Fibroblast of lung (primary cell): ENCODE data around the gene MKKS. TPM values are rescaled to one million over a fixed set of nuclear protein-coding genes. Genes with fewer than 3 reads are reported as not detected.

ENCODE experiments used
- DNase-seq, 2 donors: peaks; one replicate each; pipeline versions ENCODE4 v3.0.0 to v3.0.0-alpha.2; 2010; ENCODE audit warnings: low read depth in 2 of 2
- H2AFZ ChIP-seq: 2 replicates; pipeline ENCODE4 v1.5.1; 2012; ENCODE audit warnings: low read length, control low read depth, inconsistent platforms
- H3K27ac ChIP-seq: 2 replicates; pipeline ENCODE4 v1.5.1; 2011; ENCODE audit warnings: low read length, control low read depth; ENCODE audit not compliant: insufficient read depth
- H3K27me3 ChIP-seq: 2 replicates; pipeline ENCODE4 v1.5.1; 2011; ENCODE audit warnings: mild to moderate bottlenecking, low read length; ENCODE audit not compliant: control insufficient read depth, insufficient read depth
- H3K36me3 ChIP-seq: 2 replicates; pipeline ENCODE4 v1.5.1; 2011; ENCODE audit warnings: low read length; ENCODE audit not compliant: control insufficient read depth, insufficient read depth
- H3K4me1 ChIP-seq: 2 replicates; pipeline ENCODE4 v1.5.1; 2011; ENCODE audit warnings: low read length; ENCODE audit not compliant: control insufficient read depth, insufficient read depth; ENCODE audit errors: extremely low read depth
- H3K4me2 ChIP-seq: 2 replicates; pipeline ENCODE4 v1.5.1; 2011; ENCODE audit warnings: low read length, control low read depth; ENCODE audit not compliant: insufficient read depth; ENCODE audit errors: extremely low read depth
- H3K4me3 ChIP-seq, 4 experiments: fragments of 200-600 bp in 1 of 4; sonication (generic) in 1 of 4; replicated peaks in 1 of 4; 2 replicates each; pipeline ENCODE4 v1.5.1; 2011 to 2016; ENCODE audit warnings: low read length in 4 of 4, low read depth in 3 of 4, mild to moderate bottlenecking in 3 of 4, control low read depth in 2 of 4, inconsistent platforms in 1 of 4, mixed read lengths in 1 of 4; ENCODE audit not compliant: insufficient read depth in 1 of 4; ENCODE audit errors: control extremely low read depth in 1 of 4
- H3K79me2 ChIP-seq: 2 replicates; pipeline ENCODE4 v1.5.1; 2012; ENCODE audit warnings: mild to moderate bottlenecking, low read length, inconsistent platforms; ENCODE audit not compliant: control insufficient read depth, insufficient read depth
- H3K9ac ChIP-seq: 2 replicates; pipeline ENCODE4 v1.5.1; 2011; ENCODE audit warnings: mild to moderate bottlenecking, low read length, control low read depth; ENCODE audit not compliant: insufficient read depth
- H3K9me3 ChIP-seq: 2 replicates; pipeline ENCODE4 v1.5.1; 2012; ENCODE audit warnings: low read depth, low read length; ENCODE audit not compliant: control insufficient read depth, insufficient read depth
- H4K20me1 ChIP-seq: 2 replicates; pipeline ENCODE4 v1.5.1; 2011; ENCODE audit warnings: low read length; ENCODE audit not compliant: control insufficient read depth, insufficient read depth; ENCODE audit errors: extremely low read depth
- EZH2 ChIP-seq: IDR thresholded peaks from 2 replicates; pipeline ENCODE4 v1.5.1; 2012; ENCODE audit warnings: low read length, control low read depth, mild to moderate bottlenecking; ENCODE audit errors: missing control alignments
- polyA plus RNA-seq, 2 donors: library from polyadenylated mRNA; depleted of rRNA in 1 of 2; stranded (reverse) in 1 of 2; unstranded in 1 of 2; fragments of >200 nt; gene quantifications; 2 replicates each; pipeline ENCODE4 v1.2.1, GENCODE V29; 2011 to 2012; ENCODE audit warnings: missing spikeins in 1 of 2
- total RNA-seq: library from RNA; depleted of rRNA; stranded (reverse); fragments of >200 nt; gene quantifications from 2 replicates; pipeline ENCODE4 v1.2.1, GENCODE V29; 2014
- TF ChIP-seq, protein P1 (sequence below), 2 donors: IDR thresholded peaks in 1 of 2; conservative IDR thresholded peaks in 1 of 2; 1 replicate in 1 of 2; 2 replicates in 1 of 2; pipeline ENCODE4 v1.5.1; 2011 to 2012; ENCODE audit warnings: low read length in 2 of 2, control low read depth in 1 of 2, inconsistent platforms in 1 of 2, low read depth in 1 of 2, mild to moderate bottlenecking in 1 of 2

MKKS gene
- total and polyA plus RNA-seq, 2 donors (not counting 1 experiment from before 2014, with no cell fraction given) = 6.4 to 13.1 TPM

DNA sequence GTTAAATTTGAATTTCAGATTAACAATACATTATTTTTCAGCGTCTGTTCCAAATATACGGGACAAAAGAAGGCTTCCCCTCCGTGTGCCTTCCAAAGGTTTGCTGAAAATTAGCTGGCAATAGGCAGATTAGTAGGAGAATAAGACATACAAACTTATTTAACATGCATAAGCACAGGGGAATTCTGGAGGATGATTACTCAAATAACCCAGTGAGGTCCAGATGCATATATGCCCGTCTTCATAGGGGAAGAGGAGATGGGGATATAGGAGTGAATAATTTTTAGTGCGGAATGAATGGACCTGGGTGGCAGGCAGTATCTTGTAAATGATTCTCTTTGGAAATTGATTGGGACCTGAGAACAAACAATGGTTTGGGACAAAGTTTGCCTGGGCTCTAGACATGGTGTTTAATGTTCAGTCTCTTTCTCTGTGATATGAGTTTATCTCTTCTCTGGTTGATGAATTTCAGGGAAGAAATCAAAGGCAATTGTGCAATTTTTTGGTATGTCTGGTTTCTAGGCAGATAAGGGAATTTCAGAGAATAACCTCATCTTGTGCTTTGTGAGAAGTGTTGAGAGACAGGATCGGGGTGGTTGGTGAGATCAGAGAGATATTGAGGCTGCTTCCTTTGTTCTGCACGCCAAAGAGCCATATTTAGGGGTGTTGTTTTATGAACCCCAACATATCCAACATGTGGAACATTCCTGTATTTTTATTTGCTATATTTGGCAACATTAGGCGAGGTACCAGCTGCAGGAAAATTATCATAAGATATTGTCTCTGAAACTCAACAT lies 63.7 kb downstream of the MKKS start:
- no peaks in the 10 kb centered on the region for H4K20me1 ChIP-seq
- no peaks in the 10 kb centered on the region for H3K27me3 ChIP-seq
- H2AFZ ChIP-seq = no peak overlapping the region
- peaks cover 2% of the 10 kb centered on the region for H3K4me1 ChIP-seq
- no peak overlapping the region for H3K27ac ChIP-seq
- no peaks in the 10 kb centered on the region for H3K9me3 ChIP-seq
- no peak overlapping the region for H3K9ac ChIP-seq
- H3K4me3 ChIP-seq = no peak overlapping the region
- TF ChIP-seq EZH2 = no peak
- TF ChIP-seq, protein P1, sequence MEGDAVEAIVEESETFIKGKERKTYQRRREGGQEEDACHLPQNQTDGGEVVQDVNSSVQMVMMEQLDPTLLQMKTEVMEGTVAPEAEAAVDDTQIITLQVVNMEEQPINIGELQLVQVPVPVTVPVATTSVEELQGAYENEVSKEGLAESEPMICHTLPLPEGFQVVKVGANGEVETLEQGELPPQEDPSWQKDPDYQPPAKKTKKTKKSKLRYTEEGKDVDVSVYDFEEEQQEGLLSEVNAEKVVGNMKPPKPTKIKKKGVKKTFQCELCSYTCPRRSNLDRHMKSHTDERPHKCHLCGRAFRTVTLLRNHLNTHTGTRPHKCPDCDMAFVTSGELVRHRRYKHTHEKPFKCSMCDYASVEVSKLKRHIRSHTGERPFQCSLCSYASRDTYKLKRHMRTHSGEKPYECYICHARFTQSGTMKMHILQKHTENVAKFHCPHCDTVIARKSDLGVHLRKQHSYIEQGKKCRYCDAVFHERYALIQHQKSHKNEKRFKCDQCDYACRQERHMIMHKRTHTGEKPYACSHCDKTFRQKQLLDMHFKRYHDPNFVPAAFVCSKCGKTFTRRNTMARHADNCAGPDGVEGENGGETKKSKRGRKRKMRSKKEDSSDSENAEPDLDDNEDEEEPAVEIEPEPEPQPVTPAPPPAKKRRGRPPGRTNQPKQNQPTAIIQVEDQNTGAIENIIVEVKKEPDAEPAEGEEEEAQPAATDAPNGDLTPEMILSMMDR (conservative IDR thresholded peaks at IDR 0.05 in 1 of 2, IDR thresholded peaks at IDR 0.05 in 1 of 2; ENCODE audit: low read depth in 1 of 2, low read length in 2 of 2) = no peak
- peak; percentile 32 to 76 for DNase-seq
- H3K36me3 ChIP-seq = no peaks in the 10 kb centered on the region
- no peaks in the 10 kb centered on the region for H3K79me2 ChIP-seq
- H3K4me2 ChIP-seq = no peak overlapping the region

DNA sequence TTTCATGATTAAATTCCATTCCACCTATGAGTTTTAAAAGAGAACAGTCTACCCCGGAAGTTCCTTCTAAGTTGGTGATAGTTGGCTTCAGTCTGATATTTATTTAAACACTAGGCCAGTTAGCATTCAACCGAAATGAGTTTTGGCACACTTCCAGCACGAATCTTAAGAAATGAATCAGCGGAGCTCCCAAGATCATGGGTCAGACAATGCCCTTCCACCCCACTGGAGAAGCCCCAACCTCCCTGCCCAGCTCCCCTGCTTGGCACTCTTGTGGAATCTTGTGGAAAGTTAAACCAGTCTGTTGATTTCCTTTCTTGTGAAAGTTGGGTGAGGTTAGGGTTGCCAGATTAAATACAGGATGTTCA lies 64.3 kb downstream of the MKKS start:
- Histone ChIP-seq H3K4me2 (no peak overlapping the region), H2AFZ (no peak overlapping the region)

DNA sequence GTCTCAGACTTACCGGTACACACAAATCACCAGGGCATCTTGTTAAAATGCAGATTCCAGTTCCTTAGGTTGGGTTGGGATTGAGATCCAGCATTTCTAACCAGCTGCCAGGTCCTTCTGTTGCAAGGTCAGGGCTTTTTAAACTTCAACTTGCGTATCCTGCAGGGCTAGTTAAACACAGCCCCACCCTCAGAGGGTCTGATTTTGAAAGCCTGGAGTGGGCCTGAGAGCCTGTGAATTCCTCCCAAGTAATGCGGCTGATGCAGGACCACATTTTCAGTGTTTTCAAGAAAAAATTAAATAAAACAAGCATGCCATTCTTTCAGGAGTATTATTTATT lies 65.3 kb downstream of the MKKS start:
- Histone ChIP-seq H3K27ac (no peak overlapping the region), H3K27me3 (no peaks in the 10 kb centered on the region), H2AFZ (no peak overlapping the region), H3K79me2 (no peaks in the 10 kb centered on the region), H3K9me3 (no peaks in the 10 kb centered on the region), H3K4me2 (no peak overlapping the region), H3K36me3 (no peaks in the 10 kb centered on the region), H3K4me3 (no peak overlapping the region), H3K9ac (no peak overlapping the region), H3K4me1 (peaks cover 2% of the 10 kb centered on the region), H4K20me1 (no peaks in the 10 kb centered on the region)
- TF ChIP-seq, protein P1 (conservative IDR thresholded peaks at IDR 0.05 in 1 of 2, IDR thresholded peaks at IDR 0.05 in 1 of 2; ENCODE audit: low read depth in 1 of 2, low read length in 2 of 2) = no peak
- TF ChIP-seq EZH2 = no peak
- no peak for DNase-seq

More for the DNA sequence above, 64.3 kb downstream of the MKKS start:
- Histone ChIP-seq H3K27me3 (no peaks in the 10 kb centered on the region), H3K27ac (no peak overlapping the region), H3K36me3 (no peaks in the 10 kb centered on the region), H3K9ac (no peak overlapping the region), H4K20me1 (no peaks in the 10 kb centered on the region), H3K4me1 (peaks cover 2% of the 10 kb centered on the region), H3K79me2 (no peaks in the 10 kb centered on the region), H3K9me3 (no peaks in the 10 kb centered on the region), H3K4me3 (no peak overlapping the region)
- TF ChIP-seq, protein P1 (conservative IDR thresholded peaks at IDR 0.05 in 1 of 2, IDR thresholded peaks at IDR 0.05 in 1 of 2; ENCODE audit: low read depth in 1 of 2, low read length in 2 of 2) = no peak
- no peak for TF ChIP-seq EZH2
- peak; percentile 76 to 81 for DNase-seq
